Fibroblast of the aortic adventitia (primary cell): ENCODE data around the gene GNAS-AS1. TPM values are rescaled to one million over a fixed set of nuclear protein-coding genes. Genes with fewer than 3 reads are reported as not detected.

Experiments used
- DNase-seq: peaks from one replicate; pipeline ENCODE4 v3.0.0-alpha.2; 2010; ENCODE audit warnings: low read depth
- H3K4me3 ChIP-seq: 2 replicates; pipeline ENCODE4 v1.5.1; 2011; ENCODE audit warnings: low read depth, mild to moderate bottlenecking, control low read depth, low read length, moderate library complexity
- total RNA-seq: library from RNA; depleted of rRNA; stranded (reverse); fragments of >200 nt; gene quantifications from 2 replicates; pipeline ENCODE4 v1.2.3, GENCODE V29; 2012; ENCODE audit warnings: low replicate concordance
- TF ChIP-seq, protein P1 (sequence below): IDR thresholded peaks from 2 replicates; pipeline ENCODE4 v1.5.1; 2011; ENCODE audit warnings: mild to moderate bottlenecking, low read length, control low read depth, inconsistent platforms; ENCODE audit not compliant: insufficient read depth

Gene GNAS-AS1
- total RNA-seq, 1 donor: 0.81 TPM

DNA sequence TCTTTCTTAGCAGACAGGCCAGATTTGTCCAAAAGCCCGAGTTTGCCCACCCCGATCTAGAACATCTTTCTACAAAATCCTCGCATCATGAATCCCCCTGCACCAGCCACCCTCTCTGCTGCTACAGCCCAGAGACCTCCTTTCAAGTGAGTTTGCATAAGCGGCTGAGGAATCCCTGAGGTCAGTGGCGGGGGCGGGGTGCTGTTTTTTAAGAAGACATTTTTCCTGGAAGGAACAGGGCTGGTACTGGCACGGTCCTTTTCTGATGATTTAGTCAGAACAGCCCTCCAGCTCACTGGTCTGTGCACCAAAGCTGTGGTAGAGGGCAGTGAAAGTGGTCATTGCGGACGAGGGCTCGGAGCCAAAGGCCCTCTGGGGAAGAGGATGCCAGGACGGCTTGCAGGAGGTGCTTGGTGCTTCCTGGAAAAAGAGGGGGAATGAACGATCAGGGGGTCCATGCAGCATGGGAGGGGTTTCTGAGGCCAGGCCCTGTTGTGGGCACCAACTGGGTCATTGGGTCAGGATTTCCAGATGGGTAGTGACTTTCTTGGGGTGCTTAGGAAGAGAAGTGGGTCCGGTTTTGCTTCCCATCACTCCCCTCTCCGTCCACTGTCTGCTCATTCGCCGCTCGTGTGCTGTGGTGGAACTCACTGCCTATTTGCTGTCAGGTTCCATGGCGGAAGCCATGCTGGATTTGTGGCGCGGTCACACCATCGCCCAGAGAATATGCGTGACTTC is 50.4 kb downstream of the GNAS-AS1 start:
- H3K4me3 ChIP-seq: no peak overlapping the region
- no peak for DNase-seq
- TF ChIP-seq, protein P1, sequence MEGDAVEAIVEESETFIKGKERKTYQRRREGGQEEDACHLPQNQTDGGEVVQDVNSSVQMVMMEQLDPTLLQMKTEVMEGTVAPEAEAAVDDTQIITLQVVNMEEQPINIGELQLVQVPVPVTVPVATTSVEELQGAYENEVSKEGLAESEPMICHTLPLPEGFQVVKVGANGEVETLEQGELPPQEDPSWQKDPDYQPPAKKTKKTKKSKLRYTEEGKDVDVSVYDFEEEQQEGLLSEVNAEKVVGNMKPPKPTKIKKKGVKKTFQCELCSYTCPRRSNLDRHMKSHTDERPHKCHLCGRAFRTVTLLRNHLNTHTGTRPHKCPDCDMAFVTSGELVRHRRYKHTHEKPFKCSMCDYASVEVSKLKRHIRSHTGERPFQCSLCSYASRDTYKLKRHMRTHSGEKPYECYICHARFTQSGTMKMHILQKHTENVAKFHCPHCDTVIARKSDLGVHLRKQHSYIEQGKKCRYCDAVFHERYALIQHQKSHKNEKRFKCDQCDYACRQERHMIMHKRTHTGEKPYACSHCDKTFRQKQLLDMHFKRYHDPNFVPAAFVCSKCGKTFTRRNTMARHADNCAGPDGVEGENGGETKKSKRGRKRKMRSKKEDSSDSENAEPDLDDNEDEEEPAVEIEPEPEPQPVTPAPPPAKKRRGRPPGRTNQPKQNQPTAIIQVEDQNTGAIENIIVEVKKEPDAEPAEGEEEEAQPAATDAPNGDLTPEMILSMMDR: no peak

DNA sequence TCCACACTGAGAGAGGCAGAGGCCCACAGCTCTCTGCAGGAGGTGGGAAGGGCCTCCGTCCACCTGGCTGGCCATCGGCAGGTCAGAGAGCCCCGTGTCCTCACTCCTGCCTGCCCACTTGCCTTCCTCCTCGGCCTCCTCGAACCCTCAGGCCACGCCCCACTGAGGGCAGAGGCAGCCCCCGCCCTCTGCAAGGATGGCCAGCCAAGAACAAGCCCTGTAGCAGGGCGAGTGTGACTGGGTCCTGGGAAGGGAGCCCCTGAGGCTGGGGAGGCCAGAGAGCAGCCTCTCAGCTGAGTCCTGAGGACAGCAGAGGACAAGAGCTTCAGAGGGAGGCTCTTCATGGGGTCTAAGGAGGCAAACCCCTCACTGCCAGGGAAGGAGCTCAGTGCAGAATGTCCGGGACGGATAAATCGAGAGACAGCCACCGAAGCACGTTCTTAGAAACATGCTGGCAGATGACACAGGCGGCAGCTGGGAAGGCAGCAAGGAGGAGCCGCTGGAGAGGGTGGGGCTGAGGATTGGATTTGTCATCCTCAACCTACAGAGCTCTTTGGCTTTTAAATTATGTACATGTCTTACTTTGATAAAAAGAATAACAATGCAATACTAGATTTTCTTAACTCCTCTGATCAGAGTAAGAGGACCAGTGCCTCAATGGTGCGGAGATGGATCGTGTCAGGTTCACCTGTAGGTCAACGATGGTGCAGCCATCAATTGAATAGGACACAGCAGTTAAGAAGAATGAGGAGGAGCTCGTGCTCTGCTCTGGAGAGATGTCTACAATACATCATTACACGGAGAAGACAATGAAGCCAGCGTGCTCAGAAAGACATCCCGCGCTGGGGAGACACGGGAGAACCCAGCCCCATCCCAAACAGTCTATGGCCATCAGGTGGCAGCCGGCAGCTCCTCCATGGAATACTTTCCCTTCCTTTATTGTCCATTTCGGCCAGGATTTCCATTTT is 53.0 kb downstream of the GNAS-AS1 start:
- no peak overlapping the region for H3K4me3 ChIP-seq
- no peak for DNase-seq
- TF ChIP-seq, protein P1: no peak

DNA sequence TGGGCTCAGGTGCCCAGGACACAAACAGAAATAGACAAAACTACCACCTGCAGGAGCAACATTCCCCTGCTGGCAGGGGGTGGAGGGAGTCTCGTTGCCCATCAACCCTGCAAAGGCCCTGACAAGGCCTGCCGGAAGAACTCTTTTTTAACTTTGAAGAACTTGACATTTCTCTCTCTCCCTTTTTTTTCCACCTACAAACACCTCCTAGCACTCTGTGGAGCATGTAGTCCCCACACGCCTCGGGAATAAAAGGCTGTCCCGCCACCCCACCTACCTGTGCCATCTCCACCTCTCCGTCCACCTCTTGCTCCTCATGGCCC is 54.8 kb downstream of the GNAS-AS1 start:
- TF ChIP-seq, protein P1: no peak
- no peak for DNase-seq
- no peak overlapping the region for H3K4me3 ChIP-seq

DNA sequence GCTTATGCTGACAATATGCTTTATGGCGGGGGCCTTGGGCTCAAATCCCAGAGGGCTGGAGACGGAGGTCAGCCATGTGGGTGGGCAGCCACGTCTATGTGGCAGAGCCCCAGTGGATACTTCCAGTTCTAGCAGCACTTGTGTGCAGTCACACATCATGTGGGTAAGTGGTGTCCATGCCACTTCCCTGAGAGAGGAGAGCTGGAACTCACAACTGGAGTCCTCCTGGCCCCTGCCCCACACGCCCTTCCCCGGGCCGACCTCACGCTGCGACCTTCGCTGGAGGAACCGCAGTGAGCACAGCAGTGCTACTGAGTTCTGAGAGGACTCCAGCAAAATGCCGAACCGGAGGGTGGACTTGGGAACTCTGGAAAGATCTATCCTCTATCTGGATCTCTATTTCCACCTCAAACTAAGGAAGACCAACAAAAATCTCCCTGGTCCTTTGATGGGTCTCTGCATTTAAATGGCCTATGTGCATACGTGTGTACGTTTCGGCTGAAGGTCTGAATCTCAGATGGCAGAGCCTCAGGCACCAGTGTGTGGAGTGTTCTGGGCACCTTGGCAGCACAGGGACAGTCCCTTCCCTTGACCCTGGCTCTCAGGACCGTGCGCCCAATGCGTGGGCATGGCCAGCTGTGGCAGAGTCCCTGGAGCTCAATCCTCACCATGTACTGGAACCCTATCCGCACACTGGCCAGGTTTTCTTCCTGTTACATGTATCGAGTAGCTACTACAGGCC is 55.4 kb downstream of the GNAS-AS1 start:
- no peak overlapping the region for H3K4me3 ChIP-seq
- no peak for DNase-seq
- TF ChIP-seq, protein P1: no peak

DNA sequence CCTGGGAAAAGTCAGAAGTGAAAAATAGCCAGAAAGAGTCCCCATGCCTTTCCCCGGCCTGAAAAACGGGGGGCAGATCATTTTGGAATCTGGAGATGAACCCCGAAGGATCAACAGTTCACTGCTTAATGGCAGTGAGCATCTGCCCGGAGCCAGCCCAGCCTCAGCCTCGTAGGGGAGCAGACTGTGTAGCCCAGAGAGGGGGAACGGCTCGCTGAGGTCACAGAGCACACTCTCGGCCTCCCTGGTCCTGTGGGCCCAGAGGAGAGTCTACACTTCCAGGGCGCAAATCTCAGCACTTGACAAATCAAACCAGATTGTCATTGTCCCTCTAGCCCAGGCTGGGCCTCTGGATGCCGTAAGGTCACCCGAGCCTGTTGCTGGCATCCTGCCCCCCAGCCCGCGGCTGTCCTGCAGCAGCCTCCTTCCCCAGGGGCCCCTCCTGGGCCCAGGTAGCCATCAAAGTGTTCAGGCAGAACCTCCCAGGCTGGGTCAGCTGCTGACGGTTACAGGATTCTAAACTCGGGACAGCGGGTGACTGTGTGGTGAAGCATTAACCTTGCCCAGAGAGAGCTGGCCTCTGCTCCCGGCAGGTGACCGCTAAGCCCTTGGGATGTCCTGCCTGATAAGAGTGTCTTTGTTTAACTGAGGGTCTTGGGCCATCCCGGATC is 56.1 kb downstream of the GNAS-AS1 start:
- DNase-seq: no peak
- TF ChIP-seq, protein P1: no peak

More for the DNA sequence above, 56.1 kb downstream of the GNAS-AS1 start:
- no peak overlapping the region for H3K4me3 ChIP-seq
